ENCODE measurements around the gene ADGRL3.
"Not testable (repeated sequence)": the region's sequence is repeated elsewhere in the genome, so short reads cannot be mapped to it uniquely, and the experiment has no call there.

Gene ADGRL3

DNA sequence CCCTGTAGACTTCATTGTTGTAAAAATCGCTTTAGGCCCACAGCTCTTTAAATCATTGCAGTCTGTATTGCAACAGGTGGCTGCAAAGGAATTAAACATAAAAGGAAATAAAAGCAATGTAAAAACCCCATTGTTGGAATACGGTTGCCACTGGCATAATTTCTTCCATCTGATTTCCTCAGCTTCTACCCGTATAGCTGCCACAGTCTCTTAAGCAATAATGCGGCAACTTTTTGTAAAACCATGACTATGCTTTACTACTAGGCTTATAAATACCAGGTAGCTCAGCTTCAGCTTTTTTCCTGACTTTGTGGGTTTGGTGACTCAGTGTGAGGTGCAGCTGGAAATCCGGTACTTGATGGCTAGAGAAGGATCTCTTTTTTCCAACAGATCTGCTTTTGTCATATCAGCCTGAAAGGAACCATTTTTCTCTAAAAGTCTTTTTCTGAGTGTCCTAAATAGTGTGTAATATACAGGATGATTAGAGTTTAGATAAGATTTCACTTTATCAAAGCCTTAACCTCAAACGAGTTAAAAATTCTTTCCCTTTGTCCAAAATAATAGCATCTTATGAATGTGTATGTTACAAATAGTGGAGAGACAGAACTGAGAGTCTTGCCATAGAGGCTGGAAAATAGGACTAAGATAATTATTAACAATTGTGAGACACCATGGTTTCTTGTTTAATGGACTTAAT is 268.0 kb downstream of the ADGRL3 start:
- no peak for DNase-seq (ENCODE audit: low read depth in 1 of 2, low spot score in 1 of 2)

DNA sequence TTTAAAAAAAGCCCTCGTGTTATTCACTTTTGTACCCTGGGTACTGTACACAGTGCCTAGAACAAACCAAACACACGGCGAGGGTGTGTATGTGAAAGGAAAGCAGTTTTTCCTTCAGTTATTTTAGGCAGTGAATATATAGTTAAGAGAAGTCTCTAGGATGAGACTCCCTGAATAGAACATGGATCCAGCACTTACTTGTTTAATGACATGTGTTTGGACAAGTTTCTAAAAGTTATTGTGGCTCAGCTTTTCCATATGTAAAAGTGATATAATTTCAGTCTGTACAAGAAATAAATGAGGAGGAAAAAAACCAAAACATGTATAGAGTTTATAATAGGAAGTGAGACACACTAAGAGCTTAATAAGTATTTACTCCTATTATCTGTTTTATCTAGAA is 273.2 kb downstream of the ADGRL3 start:
- DNase-seq (ENCODE audit: low read depth in 1 of 2, low spot score in 1 of 2) = no peak

DNA sequence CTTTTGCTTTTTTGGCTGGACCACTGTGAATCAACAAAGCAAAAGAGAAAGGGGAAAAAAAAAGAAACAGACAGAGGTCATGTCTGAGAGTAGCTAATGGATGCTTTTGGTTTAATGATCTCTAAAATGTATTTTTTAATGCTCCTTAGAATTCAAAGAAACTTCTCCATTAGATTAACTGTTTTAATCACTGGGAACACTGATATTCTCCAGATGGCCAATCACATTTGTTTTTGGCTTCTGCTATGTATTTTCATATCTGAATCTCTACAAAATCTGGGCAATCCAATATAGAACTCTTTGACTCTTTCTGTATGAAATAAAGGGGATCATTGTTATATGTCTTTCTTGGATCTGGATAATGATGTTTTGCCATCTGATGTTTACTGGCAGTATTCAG is 278.2 kb downstream of the ADGRL3 start:
- DNase-seq (ENCODE audit: low read depth in 1 of 2, low spot score in 1 of 2) = no peak

GRCh38 chr4:61485056-61485455 is 284.9 kb downstream of the ADGRL3 start:
- DNase-seq (ENCODE audit: low read depth in 1 of 2, low spot score in 1 of 2) = no peak

DNA sequence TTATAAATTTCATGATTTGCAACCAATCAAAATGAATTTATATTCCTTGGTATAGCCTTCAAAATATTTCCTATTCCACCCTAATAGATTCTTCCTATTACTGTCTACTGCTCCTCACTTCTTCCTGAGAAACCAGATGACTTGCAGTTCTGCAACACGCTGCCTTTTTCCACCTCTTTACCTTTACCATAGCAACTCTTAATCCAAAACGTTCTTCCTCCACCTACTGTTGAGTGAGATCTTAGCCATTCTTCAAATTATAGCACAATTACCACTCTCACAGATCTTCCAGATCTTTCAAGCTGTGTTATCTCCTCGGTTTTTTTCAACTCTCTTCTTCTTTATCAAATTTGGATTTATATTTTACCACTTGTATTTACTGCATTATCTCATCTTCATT is 289.8 kb downstream of the ADGRL3 start:
- DNase-seq (ENCODE audit: low read depth in 1 of 2, low spot score in 1 of 2) = no peak

- no peak for DNase-seq (ENCODE audit: low read depth in 1 of 2, low spot score in 1 of 2)
These were observed 292.9 kb downstream of the ADGRL3 start for GRCh38 chr4:61493041-61493440.

- DNase-seq (ENCODE audit: low read depth in 1 of 2, low spot score in 1 of 2) = no peak
These were observed 293.3 kb downstream of the ADGRL3 start for GRCh38 chr4:61493470-61493869.

DNA sequence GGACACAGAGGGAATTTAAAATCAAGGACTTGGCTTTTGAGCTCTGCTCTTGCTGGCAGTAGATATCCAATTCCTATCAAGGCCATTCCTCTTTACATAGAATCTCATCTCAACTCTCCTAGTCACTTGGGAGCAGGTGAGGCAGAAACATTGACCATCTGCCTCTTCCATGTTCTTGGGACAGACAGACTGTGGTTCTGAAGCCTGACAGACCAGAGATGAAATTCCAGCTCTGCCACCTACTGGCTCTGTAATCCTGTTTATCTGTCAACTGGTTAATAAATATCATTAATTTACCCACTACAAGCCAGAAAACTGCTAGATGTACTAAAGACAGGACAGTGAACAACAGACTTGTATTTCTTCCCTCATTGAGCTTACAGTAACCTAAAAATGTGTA is 300.8 kb downstream of the ADGRL3 start:
- no peak for DNase-seq (ENCODE audit: low read depth in 1 of 2, low spot score in 1 of 2)

DNA sequence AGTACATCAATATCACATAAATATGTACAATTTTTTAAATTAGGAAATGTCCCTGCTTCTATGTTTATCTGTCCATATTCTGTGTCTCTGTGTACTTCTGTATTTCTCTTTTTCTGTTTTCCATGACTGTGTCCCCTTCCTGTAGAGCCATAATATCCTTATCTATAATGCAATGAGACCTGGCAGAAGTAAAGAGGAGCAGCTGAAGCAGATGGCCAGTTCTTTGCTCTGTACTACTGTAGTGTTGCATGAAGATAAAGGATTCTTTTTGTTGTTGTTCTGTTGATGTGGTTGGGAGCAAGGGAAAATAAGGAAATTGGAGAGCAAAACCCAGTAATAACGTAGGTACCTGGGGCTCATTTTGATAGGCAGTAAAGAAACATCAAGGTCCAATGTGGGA is 301.7 kb downstream of the ADGRL3 start:
- no peak for DNase-seq (ENCODE audit: low read depth in 1 of 2, low spot score in 1 of 2)

DNA sequence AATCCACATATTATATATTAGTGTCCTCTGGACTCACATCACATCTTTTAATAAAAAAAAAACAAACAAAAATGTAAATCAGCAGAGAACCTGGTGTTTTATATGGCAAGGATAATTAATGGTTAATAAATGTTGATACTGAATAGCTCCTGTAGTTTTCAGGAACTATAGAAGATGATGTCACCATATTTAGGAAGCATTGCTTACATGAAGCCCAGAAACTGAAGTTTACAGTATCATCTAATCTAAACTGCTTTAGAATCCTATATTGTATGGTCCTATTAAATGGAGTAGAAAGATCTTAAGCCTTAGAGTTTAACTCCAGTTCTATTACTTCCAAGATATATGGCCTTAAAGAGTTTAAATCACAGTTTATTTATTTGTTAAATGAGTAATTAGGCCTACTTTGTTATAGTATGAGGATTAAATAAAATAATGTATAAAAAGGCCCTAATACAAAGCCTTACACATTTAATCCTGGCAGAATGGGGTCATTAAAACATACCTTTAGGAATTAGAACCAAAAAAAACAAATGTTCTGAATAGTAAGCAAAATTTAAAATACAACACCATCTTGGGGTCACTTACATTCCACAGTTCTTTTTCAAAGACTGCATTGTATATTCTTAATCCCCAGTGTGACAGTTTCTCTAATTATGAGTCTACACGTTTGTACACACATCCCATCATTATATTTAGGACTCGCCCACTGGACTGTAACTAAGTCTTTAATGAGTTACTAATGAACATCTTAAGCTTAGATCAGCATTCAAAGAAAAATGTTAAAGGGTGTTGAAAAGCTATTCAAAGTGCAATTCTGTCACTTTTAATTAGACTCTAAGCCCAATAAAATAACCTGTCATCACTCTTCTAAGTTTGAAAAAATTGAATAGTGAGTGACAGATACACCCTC is 305.9 kb downstream of the ADGRL3 start:
- DNase-seq (ENCODE audit: low read depth in 1 of 2, low spot score in 1 of 2) = no peak

DNA sequence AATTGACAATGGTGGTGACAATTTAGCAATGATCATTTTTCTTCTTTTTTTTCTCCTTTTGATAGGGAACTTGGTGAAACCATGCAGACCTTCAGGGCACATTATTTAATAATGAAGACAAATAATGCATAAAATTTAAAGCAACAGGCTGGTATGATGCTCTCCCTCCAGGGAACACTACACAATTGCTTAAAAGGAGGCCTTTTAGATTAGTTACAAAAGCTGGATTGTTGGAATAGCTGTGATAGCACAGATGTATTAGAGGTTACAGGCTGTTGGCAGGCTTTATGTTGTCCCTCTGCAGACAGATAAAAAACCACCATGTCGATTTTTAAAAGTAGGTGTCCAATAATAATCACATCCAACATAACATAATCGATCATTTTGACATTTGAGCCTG is 307.0 kb downstream of the ADGRL3 start:
- no peak for DNase-seq (ENCODE audit: low read depth in 1 of 2, low spot score in 1 of 2)

DNA sequence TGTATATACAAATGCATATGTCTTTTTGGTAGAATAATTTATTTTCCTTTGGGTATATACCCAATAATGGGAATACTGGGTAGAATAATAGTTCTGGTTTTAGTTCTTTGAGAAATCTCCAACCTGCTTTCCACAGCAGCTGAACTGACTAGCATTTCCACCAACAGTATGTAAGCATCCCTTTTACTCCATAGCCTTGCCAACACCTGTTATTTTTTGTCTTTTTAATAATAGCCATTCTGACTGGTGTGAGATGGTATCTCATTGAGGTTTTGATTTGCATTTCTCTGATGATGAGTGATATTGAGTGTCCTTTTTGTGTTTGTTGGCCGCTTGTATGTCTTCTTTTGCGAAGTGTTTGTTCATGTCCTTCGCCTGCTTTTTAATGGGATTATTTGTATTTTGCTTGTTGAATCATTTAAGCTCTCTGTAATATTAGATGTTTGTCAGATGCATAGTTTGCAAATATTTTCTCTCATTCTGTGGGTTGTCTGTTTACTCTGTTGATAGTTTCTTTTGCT is 309.7 kb downstream of the ADGRL3 start:
- not testable (repeated sequence) for DNase-seq (ENCODE audit: low read depth in 1 of 2, low spot score in 1 of 2)

DNA sequence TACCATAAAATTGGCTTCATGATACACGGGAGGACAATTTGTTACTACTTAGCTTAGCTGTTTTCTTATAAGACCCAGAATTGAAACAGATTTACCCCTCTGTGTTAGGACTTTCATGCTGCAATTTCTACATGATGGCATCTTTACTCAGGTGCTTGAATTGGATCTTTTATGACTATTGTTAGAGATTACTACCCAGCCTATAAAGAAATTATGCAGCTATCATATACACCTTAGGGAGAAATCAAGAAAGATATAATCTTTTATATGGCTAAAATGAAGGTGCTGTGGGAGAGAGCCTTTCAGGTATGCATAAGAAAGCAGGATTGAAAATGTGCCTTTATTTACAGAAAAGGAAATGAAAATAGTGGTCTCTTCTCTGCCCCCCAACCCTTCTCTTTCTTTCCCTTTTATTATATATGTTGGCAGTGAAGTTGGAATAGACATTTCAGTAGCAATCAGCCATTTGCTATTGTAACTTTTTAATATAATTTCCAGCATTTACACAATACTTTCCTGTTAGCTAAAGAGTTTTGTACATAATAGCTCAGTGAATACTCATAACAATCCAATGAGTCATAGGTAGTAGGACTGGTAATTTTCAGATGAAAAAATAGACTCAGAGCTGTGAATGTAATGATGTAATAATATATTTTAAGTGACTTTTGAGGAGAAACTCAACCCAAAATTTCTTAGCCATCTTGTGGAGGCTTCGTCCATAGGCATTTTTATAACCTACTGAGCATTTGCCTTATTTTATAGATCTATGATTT is 311.8 kb downstream of the ADGRL3 start:
- DNase-seq (ENCODE audit: low read depth in 1 of 2, low spot score in 1 of 2) = no peak

DNA sequence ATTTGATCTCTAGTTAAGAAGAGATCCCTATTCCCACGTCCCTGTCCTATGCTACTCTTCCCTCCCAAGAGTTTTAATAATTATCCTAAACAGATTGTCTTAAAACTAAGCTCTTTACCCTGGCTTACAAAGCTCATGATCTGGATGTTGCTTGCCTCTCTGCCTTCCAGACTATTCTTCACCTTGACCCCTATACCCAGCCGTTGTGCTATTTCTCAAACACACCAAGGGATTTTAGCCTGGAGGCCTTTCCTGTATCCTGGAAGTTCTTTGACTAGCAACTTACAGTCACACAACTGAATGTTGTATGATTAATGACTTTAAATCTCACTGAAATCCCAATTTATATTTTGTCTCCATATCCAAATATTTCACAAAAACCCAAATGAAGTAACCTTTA is 314.9 kb downstream of the ADGRL3 start:
- no peak for DNase-seq (ENCODE audit: low read depth in 1 of 2, low spot score in 1 of 2)

DNA sequence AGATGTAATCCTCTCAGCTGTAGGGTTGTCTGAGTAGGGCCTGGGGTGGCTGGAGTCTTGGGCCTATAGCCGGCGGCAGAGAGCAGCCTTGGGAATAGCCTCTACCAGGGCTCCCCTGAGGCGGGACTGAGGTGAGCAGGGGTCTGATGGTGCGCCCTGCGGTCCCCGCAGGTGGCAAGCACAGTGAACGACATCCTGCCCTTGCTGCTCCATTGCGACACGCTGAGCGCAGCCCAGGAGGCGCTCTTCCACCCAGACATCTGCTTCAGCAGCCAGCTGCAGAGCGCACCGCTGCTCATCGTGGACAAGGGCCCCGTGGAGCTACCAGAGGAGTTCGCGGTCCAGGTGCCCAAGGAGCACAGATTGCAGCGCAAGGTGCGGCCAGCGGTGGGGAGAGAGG is 317.0 kb downstream of the ADGRL3 start:
- DNase-seq (ENCODE audit: low read depth in 1 of 2, low spot score in 1 of 2) = no peak

DNA sequence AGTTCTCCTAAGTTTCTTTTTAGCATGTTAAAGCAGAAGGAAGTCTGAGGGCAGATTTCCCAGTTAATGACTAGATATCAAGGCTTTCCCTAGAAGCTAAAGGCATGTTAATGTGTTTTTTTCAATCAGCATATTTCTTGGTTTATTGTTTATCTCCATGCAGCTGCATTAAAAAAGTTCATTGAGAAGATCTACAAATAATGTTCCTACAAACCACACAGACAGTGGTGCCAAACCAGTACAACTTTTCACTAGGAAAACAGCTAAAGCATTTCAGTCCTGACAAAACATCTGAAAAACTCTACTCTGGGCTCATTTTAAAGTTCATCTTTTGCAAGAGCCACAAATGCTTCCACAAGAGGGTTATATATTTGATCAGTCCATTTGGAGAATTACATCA is 320.0 kb downstream of the ADGRL3 start:
- no peak for DNase-seq (ENCODE audit: low read depth in 1 of 2, low spot score in 1 of 2)

DNA sequence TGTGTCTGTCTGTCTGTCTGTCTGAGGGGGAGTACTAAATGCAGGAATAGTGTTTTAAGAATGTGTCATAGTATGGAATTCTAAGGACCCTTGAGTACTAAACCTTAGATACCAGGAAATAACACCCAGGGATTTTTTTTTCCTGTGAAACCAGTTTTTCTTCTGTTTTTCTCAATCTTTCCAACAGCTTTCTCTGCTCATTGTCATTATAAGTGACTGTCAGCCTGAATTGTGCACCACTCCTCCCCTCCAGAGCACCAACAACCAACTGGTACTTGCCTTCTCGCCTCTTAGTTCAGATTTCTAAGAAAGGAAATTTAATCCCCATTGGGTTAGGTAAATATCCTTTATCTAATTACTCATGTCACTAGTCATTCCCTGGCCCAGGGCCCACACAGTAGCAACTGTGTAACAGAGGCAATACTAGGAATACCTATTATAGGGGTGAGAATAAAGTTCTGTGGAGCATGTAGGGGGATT is 320.6 kb downstream of the ADGRL3 start:
- DNase-seq (ENCODE audit: low read depth in 1 of 2, low spot score in 1 of 2) = no peak

DNA sequence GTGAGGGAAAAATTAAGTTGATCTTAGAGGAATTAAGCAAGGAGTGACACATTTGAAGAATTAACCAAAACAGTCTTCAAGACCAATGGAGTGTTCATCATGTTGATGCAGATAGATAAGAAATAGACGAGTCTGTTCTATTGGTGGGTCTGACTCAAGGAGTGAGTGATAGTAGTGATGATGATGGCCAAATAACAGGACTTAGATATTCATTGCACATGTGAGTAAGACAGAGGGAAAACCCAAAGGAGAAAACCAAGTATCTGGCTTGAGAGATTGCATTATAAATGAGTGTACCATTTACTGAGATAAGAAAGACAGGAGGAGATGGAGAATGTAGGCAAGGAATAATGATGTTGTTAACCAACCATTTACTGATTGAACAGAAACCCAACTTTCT is 321.3 kb downstream of the ADGRL3 start:
- no peak for DNase-seq (ENCODE audit: low read depth in 1 of 2, low spot score in 1 of 2)

DNA sequence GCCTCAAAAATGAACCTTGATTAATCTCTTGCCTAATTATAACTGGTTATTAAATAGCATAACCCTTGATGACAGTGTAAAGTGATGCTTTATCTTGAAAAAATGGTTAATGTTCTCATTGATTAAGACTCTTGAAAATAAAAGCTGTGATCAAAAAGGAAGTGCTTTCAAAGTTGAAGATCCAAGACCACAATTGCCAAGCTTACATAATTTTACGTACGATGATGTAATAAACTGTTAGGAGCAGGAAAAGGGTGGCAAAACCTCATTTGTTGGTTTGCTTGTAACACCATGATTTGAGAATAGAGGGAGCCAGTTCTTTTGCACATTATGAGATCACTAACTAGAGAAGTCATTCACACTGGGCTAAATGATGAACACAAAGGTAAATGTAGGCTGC is 322.2 kb downstream of the ADGRL3 start:
- DNase-seq (ENCODE audit: low read depth in 1 of 2, low spot score in 1 of 2) = no peak

GRCh38 chr4:61527888-61528287 is 327.8 kb downstream of the ADGRL3 start:
- no peak for DNase-seq (ENCODE audit: low read depth in 1 of 2, low spot score in 1 of 2)

GRCh38 chr4:61528595-61528994 is 328.5 kb downstream of the ADGRL3 start:
- DNase-seq (ENCODE audit: low read depth in 1 of 2, low spot score in 1 of 2) = no peak
